GM19193 (cell line): ENCODE results near the gene IFT25.

ENCODE experiments used
- POLR2A ChIP-seq: IDR thresholded peaks from 4 replicates; pipeline ENCODE4 v1.6.1; 2011; ENCODE audit not compliant: insufficient read depth, insufficient read length; ENCODE audit errors: extremely low read depth

IFT25 gene

GRCh38 chr1:53964109-53964508 is 18.6 kb upstream of the IFT25 start:
- no peak for TF ChIP-seq POLR2A

GRCh38 chr1:53963460-53963859 is 18.0 kb upstream of the IFT25 start:
- TF ChIP-seq POLR2A, result no peak

- TF ChIP-seq POLR2A, result no peak
These were observed 16.9 kb upstream of the IFT25 start for GRCh38 chr1:53962395-53962794.

DNA sequence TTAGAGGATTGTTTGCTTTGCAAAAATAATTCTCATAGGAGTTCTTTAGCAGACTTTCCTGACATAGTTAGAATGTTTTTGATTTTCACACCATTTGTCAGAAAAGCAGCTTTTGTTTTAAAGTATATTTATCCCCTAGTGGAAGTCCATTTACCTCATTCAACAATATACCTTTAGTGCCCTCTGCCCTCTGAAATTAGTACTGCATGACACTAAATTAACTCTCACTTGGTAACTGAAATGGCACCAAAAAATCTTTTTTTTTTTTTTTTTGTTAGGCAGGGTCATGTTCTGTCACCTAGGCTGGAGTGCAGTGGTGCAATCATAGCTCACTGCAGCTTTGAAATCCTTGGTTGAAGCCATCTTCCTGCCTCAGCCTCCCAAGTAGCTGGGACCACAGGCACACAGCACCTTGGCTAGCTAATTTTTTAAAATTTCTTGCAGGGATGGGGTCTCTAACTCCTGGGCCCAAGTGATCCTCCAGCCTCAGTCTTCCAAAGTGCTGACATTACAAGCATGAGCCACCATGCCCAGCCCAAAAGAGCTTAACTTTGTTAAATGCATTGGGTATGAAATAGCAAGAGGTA is 14.3 kb upstream of the IFT25 start:
- no peak for TF ChIP-seq POLR2A

DNA sequence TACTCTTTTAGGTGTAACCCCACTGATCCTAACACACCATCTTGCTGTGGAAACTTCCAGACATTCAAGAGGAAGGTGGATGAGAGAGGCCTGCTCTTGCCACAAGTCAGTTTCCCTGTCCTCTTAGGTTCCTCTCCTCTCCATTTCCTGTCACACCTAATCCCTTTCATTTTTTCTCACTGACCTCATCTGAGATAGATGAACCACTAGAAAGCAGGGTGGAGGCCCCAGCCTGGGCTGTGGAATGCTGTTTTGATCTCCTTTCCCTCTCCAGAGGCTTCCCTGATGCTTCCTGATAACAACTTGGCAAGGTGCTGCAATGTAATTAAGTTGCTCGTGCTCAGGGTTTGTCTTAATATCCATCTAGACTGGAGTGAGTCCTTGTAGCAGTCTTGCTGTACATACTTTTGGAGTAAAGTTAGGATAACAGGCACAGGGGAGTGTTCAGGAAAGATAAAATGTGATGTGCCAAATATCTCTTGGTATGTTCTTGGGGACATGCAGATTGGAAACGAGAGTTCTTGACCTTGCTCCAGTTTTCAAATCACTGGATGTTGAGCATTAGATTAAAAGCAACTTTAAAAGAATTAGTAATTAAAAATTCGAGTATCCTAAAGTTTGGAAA is 11.8 kb upstream of the IFT25 start:
- no peak for TF ChIP-seq POLR2A

GRCh38 chr1:53956308-53957168 is 11.0 kb upstream of the IFT25 start:
- no peak for TF ChIP-seq POLR2A

DNA sequence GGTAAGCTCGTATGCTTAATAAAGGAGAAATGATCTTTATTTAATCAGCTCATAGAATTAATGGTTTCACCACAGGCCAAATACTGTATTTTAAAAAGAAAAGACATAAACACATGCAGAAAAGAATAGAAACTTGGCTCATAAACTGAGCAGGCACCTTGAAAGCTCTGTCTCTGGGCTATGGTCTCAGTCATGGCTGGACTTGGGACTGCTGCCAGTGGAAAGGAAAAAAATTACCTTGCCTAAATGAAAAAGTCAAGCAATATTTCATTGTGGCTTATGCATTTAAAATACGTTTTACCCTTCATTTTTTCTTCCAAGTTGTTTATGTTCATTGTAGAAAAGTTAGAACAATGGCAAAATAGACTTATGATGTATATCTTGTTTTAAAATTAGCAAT is 8.6 kb upstream of the IFT25 start:
- no peak for TF ChIP-seq POLR2A

GRCh38 chr1:53951697-53952096 is 6.2 kb upstream of the IFT25 start:
- no peak for TF ChIP-seq POLR2A

- no peak for TF ChIP-seq POLR2A
These were observed 3.8 kb upstream of the IFT25 start for GRCh38 chr1:53949023-53949990.

- no peak for TF ChIP-seq POLR2A
These were observed 2.8 kb upstream of the IFT25 start for GRCh38 chr1:53948291-53948690.

- no peak for TF ChIP-seq POLR2A
These were observed 1.8 kb upstream of the IFT25 start for GRCh38 chr1:53947172-53947907.

- TF ChIP-seq POLR2A, result peak; percentile 47
These were observed 1.0 kb upstream of the IFT25 start, which contains the start of gene LRRC42 for GRCh38 chr1:53946252-53947171. Gene LRRC42 (plus strand): TSS chr1:53946350. CDS start chr1:53952000, 5,650 bp downstream.

GRCh38 chr1:53945183-53945432 is 391 bp downstream of the IFT25 start:
- no peak for TF ChIP-seq POLR2A
